ENCODE results near the gene CT45A6.
"Not testable (repeated sequence)": the region's sequence is repeated elsewhere in the genome, so short reads cannot be mapped to it uniquely, and the experiment has no call there.

The CT45A6 gene, protein sequence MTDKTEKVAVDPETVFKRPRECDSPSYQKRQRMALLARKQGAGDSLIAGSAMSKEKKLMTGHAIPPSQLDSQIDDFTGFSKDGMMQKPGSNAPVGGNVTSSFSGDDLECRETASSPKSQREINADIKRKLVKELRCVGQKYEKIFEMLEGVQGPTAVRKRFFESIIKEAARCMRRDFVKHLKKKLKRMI

DNA sequence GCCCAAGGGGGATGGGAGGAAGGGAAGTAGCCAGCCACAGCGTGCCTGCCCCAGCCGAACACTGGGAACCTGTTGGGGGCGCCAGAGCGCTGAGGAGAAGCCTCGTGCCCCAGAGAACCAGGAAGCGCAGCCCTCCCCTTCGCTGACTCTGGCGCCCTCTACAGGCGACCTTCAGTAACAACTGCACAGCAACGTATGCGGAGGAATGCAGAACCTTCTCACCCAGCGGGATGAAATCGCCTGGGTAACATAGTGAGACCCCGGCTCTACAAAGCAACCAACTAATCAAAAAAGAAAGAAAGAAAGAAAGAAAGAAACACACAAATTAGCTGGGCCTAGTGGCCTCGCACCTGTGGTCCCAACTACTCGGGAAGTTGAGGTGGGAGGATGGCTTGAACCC, at the start of gene CT45A6:
Gene CT45A6, minus strand, starts transcription at position 101 of the 400 bp plus-strand sequence. CDS start 3,794 bp downstream, outside the sequence.
- DNase-seq: not testable (repeated sequence)

DNA sequence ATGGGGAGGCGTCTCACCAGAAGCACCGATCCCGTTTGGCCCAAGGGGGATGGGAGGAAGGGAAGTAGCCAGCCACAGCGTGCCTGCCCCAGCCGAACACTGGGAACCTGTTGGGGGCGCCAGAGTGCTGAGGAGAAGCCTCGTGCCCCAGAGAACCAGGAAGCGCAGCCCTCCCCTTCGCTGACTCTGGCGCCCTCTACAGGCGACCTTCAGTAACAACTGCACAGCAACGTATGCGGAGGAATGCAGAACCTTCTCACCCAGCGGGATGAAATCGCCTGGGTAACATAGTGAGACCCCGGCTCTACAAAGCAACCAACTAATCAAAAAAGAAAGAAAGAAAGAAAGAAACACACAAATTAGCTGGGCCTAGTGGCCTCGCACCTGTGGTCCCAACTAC, 34.6 kb upstream of the CT45A6 start, which contains the start of gene CT45A7:
Gene CT45A7, minus strand, starts transcription at position 101 of the 400 bp plus-strand sequence. CDS start 3,747 bp downstream, outside the sequence.
- DNase-seq: not testable (repeated sequence)

DNA sequence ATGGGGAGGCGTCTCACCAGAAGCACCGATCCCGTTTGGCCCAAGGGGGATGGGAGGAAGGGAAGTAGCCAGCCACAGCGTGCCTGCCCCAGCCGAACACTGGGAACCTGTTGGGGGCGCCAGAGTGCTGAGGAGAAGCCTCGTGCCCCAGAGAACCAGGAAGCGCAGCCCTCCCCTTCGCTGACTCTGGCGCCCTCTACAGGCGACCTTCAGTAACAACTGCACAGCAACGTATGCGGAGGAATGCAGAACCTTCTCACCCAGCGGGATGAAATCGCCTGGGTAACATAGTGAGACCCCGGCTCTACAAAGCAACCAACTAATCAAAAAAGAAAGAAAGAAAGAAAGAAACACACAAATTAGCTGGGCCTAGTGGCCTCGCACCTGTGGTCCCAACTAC, 17.3 kb upstream of the CT45A6 start, which contains the start of gene CT45A2:
Gene CT45A2, minus strand, starts transcription at position 101 of the 400 bp plus-strand sequence. CDS start 3,747 bp downstream, outside the sequence.
- DNase-seq: not testable (repeated sequence)

DNA sequence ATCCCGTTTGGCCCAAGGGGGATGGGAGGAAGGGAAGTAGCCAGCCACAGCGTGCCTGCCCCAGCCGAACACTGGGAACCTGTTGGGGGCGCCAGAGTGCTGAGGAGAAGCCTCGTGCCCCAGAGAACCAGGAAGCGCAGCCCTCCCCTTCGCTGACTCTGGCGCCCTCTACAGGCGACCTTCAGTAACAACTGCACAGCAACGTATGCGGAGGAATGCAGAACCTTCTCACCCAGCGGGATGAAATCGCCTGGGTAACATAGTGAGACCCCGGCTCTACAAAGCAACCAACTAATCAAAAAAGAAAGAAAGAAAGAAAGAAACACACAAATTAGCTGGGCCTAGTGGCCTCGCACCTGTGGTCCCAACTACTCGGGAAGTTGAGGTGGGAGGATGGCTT, 17.2 kb downstream of the CT45A6 start, which contains the start of gene CT45A5:
Gene CT45A5, minus strand, starts transcription at position 101 of the 400 bp plus-strand sequence. CDS start 3,774 bp downstream, outside the sequence.
- not testable (repeated sequence) for DNase-seq

DNA sequence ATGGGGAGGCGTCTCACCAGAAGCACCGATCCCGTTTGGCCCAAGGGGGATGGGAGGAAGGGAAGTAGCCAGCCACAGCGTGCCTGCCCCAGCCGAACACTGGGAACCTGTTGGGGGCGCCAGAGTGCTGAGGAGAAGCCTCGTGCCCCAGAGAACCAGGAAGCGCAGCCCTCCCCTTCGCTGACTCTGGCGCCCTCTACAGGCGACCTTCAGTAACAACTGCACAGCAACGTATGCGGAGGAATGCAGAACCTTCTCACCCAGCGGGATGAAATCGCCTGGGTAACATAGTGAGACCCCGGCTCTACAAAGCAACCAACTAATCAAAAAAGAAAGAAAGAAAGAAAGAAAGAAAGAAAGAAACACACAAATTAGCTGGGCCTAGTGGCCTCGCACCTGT, 34.5 kb downstream of the CT45A6 start, which contains the start of gene CT45A3:
Gene CT45A3, minus strand, starts transcription at position 101 of the 400 bp plus-strand sequence. CDS start 3,747 bp downstream, outside the sequence.
- not testable (repeated sequence) for DNase-seq

DNA sequence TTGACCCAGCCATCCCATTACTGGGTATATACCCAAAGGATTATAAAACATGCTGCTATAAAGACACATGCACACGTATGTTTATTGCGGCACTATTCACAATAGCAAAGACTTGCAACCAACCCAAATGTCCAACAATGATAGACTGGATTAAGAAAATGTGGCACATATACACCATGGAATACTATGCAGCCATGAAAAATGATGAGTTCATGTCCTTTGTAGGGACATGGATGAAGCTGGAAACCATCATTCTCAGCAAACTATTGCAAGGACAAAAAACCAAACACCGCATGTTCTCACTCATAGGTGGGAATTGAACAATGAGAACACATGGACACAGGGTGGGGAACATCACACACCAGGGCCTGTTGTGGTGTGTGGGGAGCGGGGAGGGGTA, 57.8 kb downstream of the CT45A6 start:
- DNase-seq: not testable (repeated sequence)
